Sigmoid colon (tissue), 7 donors: ENCODE data around the gene KCNK18. TPM values are rescaled to one million over a fixed set of nuclear protein-coding genes. Genes with fewer than 3 reads are reported as not detected.

Experiments used
- DNase-seq: peaks from one replicate; pipeline ENCODE4 v3.0.0-alpha.2; 2019
- H3K27ac ChIP-seq, 4 donors: fragments of 200-600 bp; sonication (generic); one replicate each; pipeline ENCODE4 v1.5.1; 2016 to 2019; ENCODE audit warnings: mild to moderate bottlenecking in 1 of 4
- H3K27me3 ChIP-seq, 3 donors: fragments of 200-600 bp; sonication (generic); one replicate each; pipeline ENCODE4 v1.5.1; 2019; ENCODE audit warnings: mild to moderate bottlenecking in 1 of 3
- H3K36me3 ChIP-seq, 4 donors: fragments of 200-600 bp; sonication (generic); one replicate each; pipeline ENCODE4 v1.5.1; 2016 to 2019
- H3K4me1 ChIP-seq, 4 donors: fragments of 200-600 bp; sonication (generic); one replicate each; pipeline ENCODE4 v1.5.1; 2017 to 2019
- H3K4me3 ChIP-seq, 4 donors: fragments of 200-600 bp; sonication (generic); one replicate each; pipeline ENCODE4 v1.5.1; 2017 to 2019; ENCODE audit warnings: mild to moderate bottlenecking in 2 of 4, moderate library complexity in 1 of 4
- H3K9me3 ChIP-seq, 4 donors: fragments of 200-600 bp in 3 of 4; sonication (generic) in 3 of 4; one replicate each; pipeline versions ENCODE4 v1.5.1 to v1.6.1; 2013 to 2019
- EP300 ChIP-seq, 4 donors: sonication (generic); formaldehyde crosslinking; IDR thresholded peaks; one replicate each; pipeline ENCODE4 v1.6.1; 2017; ENCODE audit warnings: antibody characterized with exemption in 4 of 4
- POLR2A ChIP-seq, 2 donors: fragments of 450-650 bp; IDR thresholded peaks; one replicate each; pipeline ENCODE4 v1.6.1; 2016; ENCODE audit warnings: antibody characterized with exemption in 2 of 2, mild to moderate bottlenecking in 2 of 2, moderate library complexity in 2 of 2
- POLR2AphosphoS5 ChIP-seq, 4 donors: sonication (generic); formaldehyde crosslinking; IDR thresholded peaks; one replicate each; pipeline ENCODE4 v1.6.1; 2017; ENCODE audit warnings: antibody characterized with exemption in 4 of 4
- WGBS, 2 donors: extraction: QIAGEN DNeasy Blood & Tissue Kit; methylation state at CpG; one replicate each; pipeline ENCODE4 v1.1.7; 2013; 5-methylcytosine and 5-hydroxymethylcytosine counted together
- intact Hi-C: fragments of 100-400 bp; cut with DNase I; formaldehyde crosslinking; loops from one replicate; pipeline ENCODE4 v1.15.1; 2023
- polyA plus RNA-seq, 3 donors: library from polyadenylated mRNA; stranded (reverse); fragments of 200-250 nt; gene quantifications; one replicate each; pipeline ENCODE4 v1.2.3, GENCODE V29; 2013
- total RNA-seq, 4 donors: library from RNA; depleted of rRNA; stranded (reverse); fragments of >200 nt; gene quantifications; one replicate each; pipeline ENCODE4 v1.1.0, GENCODE V29; 2016
- TF ChIP-seq, protein P1 (sequence below), 4 experiments: fragments of 450-650 bp in 3 of 4; fragments of 200-600 bp in 1 of 4; IDR thresholded peaks; one replicate each; pipeline ENCODE4 v1.5.1; 2016 to 2019; ENCODE audit warnings: antibody characterized with exemption in 4 of 4, mild to moderate bottlenecking in 3 of 4, moderate library complexity in 2 of 4
- donor health status: healthy with polysubstance abuse.
- donor health status: Bipolar disorder and iron deficiency.
- donor health status: healthy.

Gene KCNK18
- total and polyA plus RNA-seq, 7 donors, result not detected

GRCh38 chr10:117163954-117164548 lies 33.2 kb upstream of the KCNK18 start:
- DNase-seq, result no peak
- Histone ChIP-seq H3K27me3 (peaks cover 69 to 100% (median 98%) of the 10 kb centered on the region in 3 donors), H3K4me1 (peaks cover 0 to 57% (median 44%) of the 10 kb centered on the region in 4 donors), H3K4me3 (no peak overlapping the region), H3K27ac (no peak overlapping the region), H3K36me3 (no peaks in the 10 kb centered on the region), H3K9me3 (no peaks in the 10 kb centered on the region)
- intact Hi-C loops, result no loop called here
- 11 to 12% methylated on average over 16 of the region's 16 CpGs for WGBS, 2 donors
- TF ChIP-seq, protein P1, sequence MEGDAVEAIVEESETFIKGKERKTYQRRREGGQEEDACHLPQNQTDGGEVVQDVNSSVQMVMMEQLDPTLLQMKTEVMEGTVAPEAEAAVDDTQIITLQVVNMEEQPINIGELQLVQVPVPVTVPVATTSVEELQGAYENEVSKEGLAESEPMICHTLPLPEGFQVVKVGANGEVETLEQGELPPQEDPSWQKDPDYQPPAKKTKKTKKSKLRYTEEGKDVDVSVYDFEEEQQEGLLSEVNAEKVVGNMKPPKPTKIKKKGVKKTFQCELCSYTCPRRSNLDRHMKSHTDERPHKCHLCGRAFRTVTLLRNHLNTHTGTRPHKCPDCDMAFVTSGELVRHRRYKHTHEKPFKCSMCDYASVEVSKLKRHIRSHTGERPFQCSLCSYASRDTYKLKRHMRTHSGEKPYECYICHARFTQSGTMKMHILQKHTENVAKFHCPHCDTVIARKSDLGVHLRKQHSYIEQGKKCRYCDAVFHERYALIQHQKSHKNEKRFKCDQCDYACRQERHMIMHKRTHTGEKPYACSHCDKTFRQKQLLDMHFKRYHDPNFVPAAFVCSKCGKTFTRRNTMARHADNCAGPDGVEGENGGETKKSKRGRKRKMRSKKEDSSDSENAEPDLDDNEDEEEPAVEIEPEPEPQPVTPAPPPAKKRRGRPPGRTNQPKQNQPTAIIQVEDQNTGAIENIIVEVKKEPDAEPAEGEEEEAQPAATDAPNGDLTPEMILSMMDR (IDR thresholded peaks at IDR 0.05), result no peak
- peak in 1 of 4 donors; percentile 9 for TF ChIP-seq POLR2AphosphoS5 (IDR thresholded peaks at IDR 0.05)

DNA sequence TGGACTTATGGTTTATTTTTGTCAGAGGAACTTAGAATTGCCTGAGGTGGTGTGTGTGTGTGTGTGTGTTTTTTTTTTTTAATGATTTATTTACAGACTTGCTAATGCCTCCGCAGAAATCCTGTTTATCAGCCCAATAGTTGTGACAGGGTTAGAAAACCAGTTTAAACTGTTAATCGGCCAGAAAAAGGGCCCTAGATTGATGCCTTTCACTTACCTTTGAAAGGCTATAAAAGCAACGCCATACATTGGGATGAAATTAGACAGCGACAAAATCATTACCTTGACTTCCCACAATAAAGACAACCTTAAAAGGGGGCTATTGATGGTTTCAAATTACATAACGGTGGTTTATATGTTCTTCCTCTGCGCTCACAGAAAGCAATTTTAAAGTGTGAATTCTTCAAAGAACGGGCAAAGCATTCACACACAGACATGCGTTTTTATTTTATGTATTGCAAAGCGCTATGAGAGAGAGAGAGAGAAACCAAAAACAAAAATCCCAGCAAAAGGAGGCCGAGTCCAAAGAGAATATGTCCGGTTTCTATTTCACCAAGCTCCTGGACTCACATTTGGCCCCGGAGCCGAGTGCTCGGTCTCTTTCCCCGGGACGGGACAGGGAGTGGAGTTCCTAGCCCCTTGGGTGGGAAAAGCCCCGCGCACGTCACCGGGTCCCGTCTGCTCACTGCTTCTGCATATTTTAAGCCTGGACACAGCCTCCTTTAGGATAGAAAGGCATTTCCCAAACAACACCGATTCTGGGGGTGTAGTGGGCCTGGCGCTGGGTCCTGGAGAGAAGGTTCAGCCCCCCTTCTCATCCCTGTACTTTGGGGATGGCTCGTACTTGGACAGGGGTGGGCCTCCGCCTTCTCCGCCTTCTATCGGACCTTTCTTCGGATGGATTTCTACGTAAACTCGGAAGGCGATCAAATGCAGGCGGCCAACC lies 32.4 kb upstream of the KCNK18 start:
- Histone ChIP-seq H3K9me3 (no peaks in the 10 kb centered on the region), H3K27ac (no peak overlapping the region), H3K36me3 (no peaks in the 10 kb centered on the region), H3K27me3 (peaks cover 75 to 100% (median 98%) of the 10 kb centered on the region in 3 donors), H3K4me1 (peaks cover 0 to 57% (median 44%) of the 10 kb centered on the region in 4 donors), H3K4me3 (peak overlapping the region in 3 of 4 donors; percentile 13 to 27 (median 22))
- no peak for TF ChIP-seq POLR2A (IDR thresholded peaks at IDR 0.05)
- no peak for TF ChIP-seq POLR2AphosphoS5 (IDR thresholded peaks at IDR 0.05)
- TF ChIP-seq, protein P1 (IDR thresholded peaks at IDR 0.05), result no peak
- no peak for TF ChIP-seq EP300 (IDR thresholded peaks at IDR 0.05)
- DNase-seq, result no peak
- intact Hi-C loops, result loop anchor here (5.0 kb wide), 1 partner anchor 483 kb away; no protein-coding TSS in a partner anchor
- WGBS, 2 donors, result 4 to 6% methylated on average over 32 of the region's 32 CpGs

GRCh38 chr10:117165538-117166417 lies 31.5 kb upstream of the KCNK18 start:
- Histone ChIP-seq H3K27ac (no peak overlapping the region), H3K27me3 (peaks cover 72 to 100% (median 96%) of the 10 kb centered on the region in 3 donors), H3K4me3 (peak overlapping the region in 3 of 4 donors; percentile 13 to 27 (median 22)), H3K9me3 (no peaks in the 10 kb centered on the region), H3K36me3 (no peaks in the 10 kb centered on the region), H3K4me1 (peaks cover 0 to 57% (median 44%) of the 10 kb centered on the region in 4 donors)
- 2 to 3% methylated on average over 51 of the region's 51 CpGs for WGBS, 2 donors
- TF ChIP-seq, protein P1 (IDR thresholded peaks at IDR 0.05), result peak in 2 of 4 experiments; percentile 32 to 34
- TF ChIP-seq POLR2A (IDR thresholded peaks at IDR 0.05), result no peak
- intact Hi-C loops, result loop anchor here (5.0 kb wide), 1 partner anchor 483 kb away; no protein-coding TSS in a partner anchor
- DNase-seq, result no peak
